HG02763 (cell line): ENCODE measurements around the gene FUBP1.
"Not testable (repeated sequence)": the region's sequence is repeated elsewhere in the genome, so short reads cannot be mapped to it uniquely, and the experiment has no call there.

Source experiments
- ATAC-seq: cut with Tn5 transposase; IDR thresholded peaks from one replicate; pipeline ENCODE4 v1.9.1; 2021; ENCODE audit warnings: mild to moderate bottlenecking, moderate library complexity; ENCODE audit not compliant: unreplicated experiment

FUBP1 gene

GRCh38 chr1:77948841-77949424 lies 29.9 kb downstream of the FUBP1 start:
- ATAC-seq, result no peak

DNA sequence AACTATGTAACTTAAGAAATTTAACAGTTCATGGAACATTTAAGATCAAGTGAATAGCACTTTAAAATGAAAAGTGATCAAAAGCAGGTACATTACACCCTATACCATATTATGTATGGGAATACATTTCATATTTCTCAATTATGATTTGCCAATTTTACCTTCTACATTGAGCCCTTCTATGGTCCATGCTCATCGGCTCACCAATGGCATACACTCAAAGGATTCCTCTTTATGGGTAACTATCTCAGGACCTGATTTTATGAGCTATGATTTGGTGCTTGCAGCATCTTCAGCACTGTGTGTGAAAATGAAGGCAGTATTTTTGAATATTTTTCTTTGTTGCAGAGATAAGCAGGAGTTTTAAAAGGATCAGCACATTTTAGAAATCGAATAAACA lies 33.5 kb downstream of the FUBP1 start:
- ATAC-seq, result no peak

DNA sequence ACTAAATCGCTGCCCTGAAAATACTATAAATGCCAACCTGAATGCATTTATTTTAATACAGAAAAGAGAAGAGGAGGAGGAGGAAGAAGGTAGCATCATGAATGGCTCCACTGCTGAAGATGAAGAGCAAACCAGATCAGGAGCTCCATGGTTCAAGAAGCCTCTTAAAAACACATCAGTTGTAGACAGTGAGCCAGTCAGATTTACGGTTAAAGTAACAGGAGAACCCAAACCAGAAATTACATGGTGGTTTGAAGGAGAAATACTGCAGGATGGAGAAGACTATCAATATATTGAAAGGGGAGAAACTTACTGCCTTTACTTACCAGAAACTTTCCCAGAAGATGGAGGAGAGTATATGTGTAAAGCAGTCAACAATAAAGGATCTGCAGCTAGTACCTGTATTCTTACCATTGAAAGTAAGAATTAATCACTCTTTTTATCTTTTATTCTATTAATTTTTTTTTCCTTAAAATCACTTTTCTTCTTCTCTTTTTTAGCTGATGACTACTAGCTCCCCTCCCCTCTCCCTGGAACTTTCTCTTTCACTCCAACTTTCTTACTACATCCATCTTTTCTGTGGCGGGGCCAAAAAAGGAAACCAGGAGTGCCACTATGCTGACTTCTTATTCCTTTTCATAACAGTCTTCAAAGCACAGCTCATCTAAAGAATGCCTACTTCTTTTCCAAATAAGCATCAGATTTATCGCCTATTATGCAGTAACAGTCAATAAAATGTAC lies 36.3 kb downstream of the FUBP1 start:
- no peak for ATAC-seq

GRCh38 chr1:77940921-77941570 lies 37.8 kb downstream of the FUBP1 start:
- ATAC-seq, result no peak

DNA sequence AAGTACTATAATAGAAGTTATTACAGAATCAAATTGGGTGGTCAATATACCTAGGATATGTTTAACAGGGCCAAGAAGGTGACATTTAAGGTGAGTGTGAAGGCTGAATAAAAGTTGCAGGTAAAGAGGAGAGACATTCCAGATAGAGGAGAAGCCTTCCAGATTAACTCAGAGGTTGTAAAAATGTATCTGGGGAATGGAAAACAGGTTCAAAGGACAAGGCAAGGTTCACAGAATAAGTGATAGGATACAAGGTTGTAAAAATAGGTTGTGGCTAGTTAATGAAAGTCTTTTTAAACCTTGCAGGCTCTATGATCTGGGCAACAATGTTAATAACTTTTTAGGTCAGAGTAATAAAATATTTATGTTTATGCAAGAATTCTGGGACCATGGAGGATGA lies 40.2 kb downstream of the FUBP1 start:
- ATAC-seq, result no peak

DNA sequence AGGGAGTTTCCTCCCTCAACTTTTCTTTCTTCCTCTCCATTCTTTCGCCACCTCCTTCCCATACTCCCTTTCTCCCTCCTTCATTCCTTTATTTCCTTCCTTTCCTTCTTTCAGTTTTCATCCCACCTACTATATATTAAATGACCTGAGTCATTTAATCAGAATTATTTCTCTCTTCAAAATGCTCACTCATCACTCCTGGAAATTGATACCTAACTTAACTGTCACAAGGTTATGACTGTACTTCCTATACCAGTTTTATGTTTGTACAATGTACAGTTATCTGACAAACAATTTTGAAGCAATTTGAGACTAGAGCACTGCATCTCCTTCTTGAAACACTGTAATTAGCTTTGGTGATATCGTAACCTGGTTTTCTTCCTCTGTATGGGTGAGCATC lies 49.1 kb downstream of the FUBP1 start:
- no peak for ATAC-seq

DNA sequence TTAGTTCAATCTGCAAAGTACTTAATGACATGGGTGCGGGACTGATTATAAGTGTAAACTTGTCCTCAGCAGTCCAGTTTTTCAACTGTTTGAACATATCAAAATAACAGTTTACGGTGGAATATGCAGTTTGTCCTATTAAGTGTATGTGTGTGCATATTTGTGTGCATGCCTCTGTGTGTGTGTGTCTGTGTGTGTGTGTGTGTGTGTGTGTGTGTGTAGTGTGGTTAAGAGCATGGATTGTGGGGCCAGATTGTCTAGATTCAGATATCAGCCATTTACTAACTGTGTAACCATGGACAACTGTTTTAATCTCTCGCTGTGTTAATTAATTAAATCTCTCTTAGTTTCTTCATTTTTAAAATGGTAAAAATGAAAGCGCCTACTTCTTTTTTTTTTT lies 51.5 kb downstream of the FUBP1 start:
- no peak for ATAC-seq

DNA sequence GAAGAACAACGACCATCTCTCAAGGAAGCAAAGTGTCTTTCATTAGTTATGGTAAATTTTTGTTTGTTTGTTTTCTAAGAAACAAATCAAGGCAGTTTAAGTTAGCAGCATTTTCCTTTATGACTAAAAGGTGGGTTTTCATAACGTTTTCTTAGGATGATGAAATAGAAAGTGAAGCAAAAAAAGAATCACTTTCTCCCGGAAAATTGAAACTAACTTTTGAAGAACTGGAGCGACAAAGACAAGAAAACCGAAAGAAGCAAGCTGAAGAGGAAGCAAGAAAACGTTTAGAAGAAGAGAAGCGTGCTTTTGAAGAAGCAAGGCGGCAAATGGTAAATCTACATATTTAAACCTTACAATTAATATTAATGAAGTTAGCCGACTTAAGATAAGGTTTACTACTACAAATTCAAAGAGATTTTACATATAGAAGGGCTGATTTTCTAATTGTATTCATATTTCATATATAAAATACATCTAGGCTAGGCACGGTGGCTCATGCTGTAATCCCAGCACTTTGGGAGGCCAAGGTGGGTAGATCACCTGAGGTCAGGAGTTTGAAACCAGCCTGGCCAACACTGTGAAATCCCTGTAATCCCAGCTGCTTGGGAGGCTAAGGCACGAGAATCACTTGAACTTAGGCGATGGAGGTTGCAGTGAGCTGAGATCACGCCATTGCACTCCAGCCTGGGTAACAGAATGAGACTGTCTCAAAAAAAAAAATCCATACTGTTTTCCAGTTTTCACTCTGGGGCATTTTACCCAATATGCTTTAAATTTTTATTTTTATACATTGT lies 52.1 kb downstream of the FUBP1 start:
- ATAC-seq, result no peak

GRCh38 chr1:77925956-77926355 lies 52.9 kb downstream of the FUBP1 start:
- ATAC-seq, result no peak

DNA sequence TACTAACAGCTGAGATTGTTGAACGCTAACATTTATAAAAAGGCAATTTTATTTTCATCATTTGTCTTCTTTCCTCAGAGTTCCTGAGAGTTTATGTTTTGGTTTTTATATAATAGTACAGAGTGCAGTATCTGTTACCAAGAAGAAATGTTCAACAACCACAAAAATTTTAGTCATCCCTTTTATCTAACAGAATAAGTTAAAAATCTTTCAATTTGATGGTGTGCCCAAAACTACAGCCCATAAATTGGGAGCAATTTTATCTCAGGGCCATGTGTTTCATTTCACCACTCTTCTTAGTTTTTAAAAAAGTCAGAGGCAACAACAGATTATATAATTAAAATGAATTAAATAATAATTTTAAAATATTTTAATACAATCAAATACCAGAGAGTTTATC lies 53.4 kb downstream of the FUBP1 start:
- ATAC-seq, result no peak

DNA sequence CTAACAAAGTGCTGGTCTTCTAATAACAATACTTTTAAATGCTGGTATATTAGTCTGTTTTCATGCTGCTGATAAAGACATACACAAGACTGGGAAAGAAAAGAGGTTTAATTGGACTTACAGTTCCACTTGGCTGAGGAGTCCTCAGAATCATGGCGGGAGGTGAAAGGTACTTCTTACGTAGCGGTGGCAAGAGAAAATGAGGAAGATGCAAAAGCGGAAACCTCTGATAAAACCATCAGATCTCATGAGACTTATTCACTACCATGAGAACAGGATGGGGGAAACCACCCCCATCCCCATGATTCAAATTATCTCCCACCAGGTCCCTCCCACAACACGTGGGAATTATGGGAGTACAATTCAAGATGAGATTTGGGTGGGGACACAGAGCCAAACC lies 60.0 kb downstream of the FUBP1 start:
- ATAC-seq, result not testable (repeated sequence)

DNA sequence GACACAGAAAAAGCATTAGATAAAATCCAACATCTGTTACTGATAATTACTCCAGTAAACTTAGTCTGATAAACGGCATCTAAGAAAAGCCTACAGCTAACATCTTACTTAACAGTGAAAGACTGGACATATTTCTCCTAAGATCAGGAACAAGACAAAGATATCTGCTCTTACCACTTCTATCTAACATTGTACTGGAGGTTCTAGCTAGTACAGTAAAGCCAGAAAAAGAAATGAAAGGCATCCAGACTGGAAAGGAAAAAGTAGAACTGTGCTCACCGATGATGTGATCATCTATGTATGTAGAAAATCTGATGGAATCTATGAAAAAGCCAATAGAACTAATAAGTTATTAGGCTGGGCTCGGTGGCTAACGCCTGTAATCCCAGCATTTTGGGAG lies 68.8 kb downstream of the FUBP1 start:
- ATAC-seq, result no peak

DNA sequence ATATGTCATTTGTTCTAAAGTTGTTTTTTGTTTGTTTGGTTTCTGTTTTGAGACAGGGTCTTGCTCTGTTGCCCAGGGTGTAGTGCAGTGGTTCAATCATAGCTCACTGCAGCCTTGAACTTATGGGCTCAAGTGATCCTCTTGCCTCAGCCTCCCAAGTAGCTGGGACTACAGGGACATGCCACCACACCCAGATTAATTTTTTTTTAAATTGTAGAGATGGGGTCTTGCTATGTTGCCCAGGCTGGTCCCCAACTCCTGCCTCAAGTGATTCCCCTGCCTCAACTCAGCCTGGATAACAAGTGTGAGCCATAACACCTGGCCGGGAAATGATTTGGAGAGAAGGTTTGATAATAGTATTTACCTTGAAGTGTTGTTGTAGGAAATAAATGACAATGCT lies 72.2 kb downstream of the FUBP1 start:
- no peak for ATAC-seq

DNA sequence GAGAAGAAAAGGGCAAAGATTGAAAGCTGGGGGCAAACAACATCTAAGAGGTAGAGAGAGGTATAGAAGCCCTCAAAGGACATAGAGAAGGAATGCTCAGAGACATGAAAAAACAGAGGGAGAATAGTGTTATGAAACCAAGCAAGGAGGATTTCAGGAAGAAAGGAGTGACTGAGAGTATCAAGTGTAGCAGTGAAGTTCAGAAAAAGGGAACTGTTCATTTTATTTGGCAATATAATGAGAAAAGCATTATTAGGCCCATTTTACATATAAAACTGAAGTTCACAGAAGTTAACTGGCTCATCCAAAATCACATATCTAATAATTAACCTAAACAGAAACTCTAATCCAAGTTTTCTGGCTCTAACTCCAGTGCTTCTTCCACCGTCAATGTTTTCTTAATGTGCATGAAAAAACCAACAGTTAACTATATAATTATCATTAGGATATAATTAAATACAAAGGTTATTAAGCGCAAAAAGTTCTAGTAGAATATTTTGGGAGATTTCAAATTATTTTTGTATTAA lies 72.8 kb downstream of the FUBP1 start:
- ATAC-seq, result no peak

- ATAC-seq, result no peak
Observed at GRCh38 chr1:77905603-77906002, 73.3 kb downstream of the FUBP1 start.

DNA sequence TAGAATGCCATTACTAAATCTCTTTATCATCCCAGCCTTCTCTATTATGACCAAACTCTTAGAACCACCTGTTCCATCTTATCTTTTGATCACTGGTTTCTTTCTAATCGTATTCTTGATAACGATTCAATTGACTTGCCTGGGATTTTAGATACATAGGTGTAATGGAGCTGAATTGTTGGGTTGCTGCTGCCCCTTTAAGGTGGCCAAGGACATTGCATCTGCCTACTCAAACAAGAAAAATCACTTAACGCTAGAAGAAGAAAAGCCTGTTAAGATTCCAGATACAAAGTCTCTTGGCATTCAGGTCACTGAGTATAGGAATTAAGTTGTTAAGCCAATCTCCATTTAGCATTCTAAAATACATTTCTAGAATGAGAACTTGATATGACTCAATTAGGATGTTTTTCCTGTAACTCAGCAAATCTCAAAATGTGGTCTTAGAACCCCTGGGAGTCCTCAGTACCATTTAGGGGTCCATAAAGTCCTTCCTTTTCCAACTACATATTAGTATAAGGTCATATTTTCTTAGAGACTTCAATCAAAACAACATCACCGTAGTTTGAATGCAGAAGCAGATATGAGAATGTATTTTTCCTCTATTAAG lies 78.1 kb downstream of the FUBP1 start:
- no peak for ATAC-seq

- no peak for ATAC-seq
Observed at GRCh38 chr1:77899647-77900320, 79.1 kb downstream of the FUBP1 start.
